Endothelial cell (in vitro differentiated cells): Measurements from ENCODE around the gene RPS6KA2. TPM values are rescaled to one million over a fixed set of nuclear protein-coding genes. Genes with fewer than 3 reads are reported as not detected.

ENCODE experiments used
- DNase-seq: peaks from one replicate; pipeline ENCODE4 v3.0.0; 2021; ENCODE audit warnings: low spot score
- H3K27ac Mint-ChIP-seq: one replicate; pipeline ENCODE4 v1.8.0; 2021; ENCODE audit warnings: mixed read lengths, inconsistent platforms; ENCODE audit not compliant: unreplicated experiment
- H3K27me3 Mint-ChIP-seq: one replicate; pipeline ENCODE4 v1.8.0; 2021; ENCODE audit warnings: mild to moderate bottlenecking, moderate library complexity, mixed read lengths, inconsistent platforms; ENCODE audit not compliant: unreplicated experiment
- H3K36me3 Mint-ChIP-seq: one replicate; pipeline ENCODE4 v1.8.0; 2021; ENCODE audit warnings: mild to moderate bottlenecking, low read depth, mixed read lengths, inconsistent platforms; ENCODE audit not compliant: unreplicated experiment
- H3K4me1 Mint-ChIP-seq: one replicate; pipeline ENCODE4 v1.8.0; 2021; ENCODE audit warnings: mild to moderate bottlenecking, mixed read lengths, inconsistent platforms; ENCODE audit not compliant: unreplicated experiment
- H3K4me3 Mint-ChIP-seq: one replicate; pipeline ENCODE4 v1.8.0; 2021; ENCODE audit warnings: mild to moderate bottlenecking, mixed read lengths, inconsistent platforms; ENCODE audit not compliant: unreplicated experiment
- H3K9me3 Mint-ChIP-seq: one replicate; pipeline ENCODE4 v1.8.0; 2021; ENCODE audit warnings: mixed read lengths, inconsistent platforms; ENCODE audit not compliant: unreplicated experiment
- CTCF ChIP-seq: fragments of 200-600 bp; sonication (generic); IDR thresholded peaks from one replicate; pipeline ENCODE4 v1.5.0; 2021; ENCODE audit warnings: antibody characterized with exemption; ENCODE audit not compliant: unreplicated experiment
- total RNA-seq: library from RNA; stranded (reverse); fragmentation: NEBNext Ultra II Directional; extraction: Animal tissue kit (Norgen Biotek cat#: 25700); gene quantifications from one replicate; pipeline ENCODE4 v1.2.1, GENCODE V29; 2021; ENCODE audit not compliant: unreplicated experiment

RPS6KA2 gene
- total RNA-seq, 1 donor from 2014 or later = 105 TPM

- peaks cover 6% of the 10 kb centered on the region for H3K36me3 Mint-ChIP-seq
- DNase-seq = no peak
- peaks cover 5% of the 10 kb centered on the region for H3K27me3 Mint-ChIP-seq
- no peak overlapping the region for H3K4me3 Mint-ChIP-seq
- no peaks in the 10 kb centered on the region for H3K9me3 Mint-ChIP-seq
- H3K27ac Mint-ChIP-seq = no peak overlapping the region
- peaks cover 12% of the 10 kb centered on the region for H3K4me1 Mint-ChIP-seq
- no peak for TF ChIP-seq CTCF
These were observed 26.5 kb upstream of the RPS6KA2 start for GRCh38 chr6:166653639-166653941.

GRCh38 chr6:166650824-166651807 is 24.1 kb upstream of the RPS6KA2 start:
- Mint-ChIP-seq H3K36me3 (peaks cover 2% of the 10 kb centered on the region), H3K27ac (no peak overlapping the region), H3K9me3 (no peaks in the 10 kb centered on the region), H3K4me3 (no peak overlapping the region), H3K4me1 (peaks cover 3% of the 10 kb centered on the region), H3K27me3 (no peaks in the 10 kb centered on the region)
- DNase-seq = no peak
- TF ChIP-seq CTCF = no peak

GRCh38 chr6:166650047-166650446 is 23.0 kb upstream of the RPS6KA2 start:
- H3K27ac Mint-ChIP-seq = no peak overlapping the region
- no peak overlapping the region for H3K4me3 Mint-ChIP-seq
- DNase-seq = no peak
- H3K36me3 Mint-ChIP-seq = peaks cover 2% of the 10 kb centered on the region
- H3K4me1 Mint-ChIP-seq = peaks cover 3% of the 10 kb centered on the region
- no peak for TF ChIP-seq CTCF
- no peaks in the 10 kb centered on the region for H3K27me3 Mint-ChIP-seq
- H3K9me3 Mint-ChIP-seq = no peaks in the 10 kb centered on the region

- Mint-ChIP-seq H3K27ac (no peak overlapping the region), H3K9me3 (no peaks in the 10 kb centered on the region), H3K27me3 (peaks cover 2% of the 10 kb centered on the region), H3K4me3 (no peak overlapping the region), H3K4me1 (peaks cover 6% of the 10 kb centered on the region), H3K36me3 (peaks cover 2% of the 10 kb centered on the region)
- no peak for DNase-seq
- no peak for TF ChIP-seq CTCF
These were observed 21.8 kb upstream of the RPS6KA2 start for GRCh38 chr6:166648846-166649245.

GRCh38 chr6:166647896-166648295 is 20.8 kb upstream of the RPS6KA2 start:
- Mint-ChIP-seq H3K27me3 (peaks cover 2% of the 10 kb centered on the region), H3K9me3 (no peaks in the 10 kb centered on the region), H3K4me1 (peaks cover 10% of the 10 kb centered on the region), H3K36me3 (peaks cover 2% of the 10 kb centered on the region), H3K4me3 (no peak overlapping the region), H3K27ac (no peak overlapping the region)
- TF ChIP-seq CTCF = no peak
- no peak for DNase-seq
